Upper lobe of left lung (tissue), 6 donors: ENCODE results near the gene SLC6A18. TPM values are rescaled to one million over a fixed set of nuclear protein-coding genes. Genes with fewer than 3 reads are reported as not detected.
A peak's percentile ranks its signal among the peaks of the same experiment; 100 is the strongest.

Experiments used
- ATAC-seq, 2 donors: fragments of 200-7000 bp; cut with Tn5 transposase; one replicate each; pipeline ENCODE4 v1.9.1; 2022; ENCODE audit warnings: mild to moderate bottlenecking in 2 of 2, moderate library complexity in 2 of 2; ENCODE audit not compliant: low FRiP score in 2 of 2
- DNase-seq, 2 donors: peaks; one replicate each; pipeline ENCODE4 v3.0.0-alpha.2; 2019 to 2020
- H3K27ac ChIP-seq, 4 donors: fragments of 200-600 bp; sonication (generic); one replicate each; pipeline ENCODE4 v1.5.1; 2016 to 2019
- H3K27me3 ChIP-seq, 4 donors: fragments of 200-600 bp; sonication (generic); one replicate each; pipeline ENCODE4 v1.5.1; 2017 to 2019
- H3K36me3 ChIP-seq, 4 donors: fragments of 200-600 bp; sonication (generic); one replicate each; pipeline ENCODE4 v1.5.1; 2016 to 2019
- H3K4me1 ChIP-seq, 4 donors: fragments of 200-600 bp; sonication (generic); one replicate each; pipeline ENCODE4 v1.5.1; 2018 to 2019
- H3K4me3 ChIP-seq, 4 donors: fragments of 200-600 bp; sonication (generic); one replicate each; pipeline ENCODE4 v1.5.1; 2017 to 2019; ENCODE audit warnings: mild to moderate bottlenecking in 2 of 4, moderate library complexity in 1 of 4
- H3K9me3 ChIP-seq, 4 donors: fragments of 200-600 bp; sonication (generic); one replicate each; pipeline ENCODE4 v1.5.1; 2018 to 2019
- CTCF ChIP-seq, 6 experiments: fragments of 450-650 bp in 4 of 6; fragments of 200-600 bp in 2 of 6; sonication (generic) in 2 of 6; IDR thresholded peaks; one replicate each; pipeline ENCODE4 v1.5.1; 2016 to 2019; ENCODE audit warnings: antibody characterized with exemption in 6 of 6
- EP300 ChIP-seq, 4 donors: sonication (generic); formaldehyde crosslinking; IDR thresholded peaks; one replicate each; pipeline ENCODE4 v1.5.1; 2017; ENCODE audit warnings: antibody characterized with exemption in 4 of 4, control low read depth in 2 of 4
- POLR2A ChIP-seq, 4 donors: fragments of 450-650 bp; IDR thresholded peaks; one replicate each; pipeline ENCODE4 v1.5.1; 2016 to 2017; ENCODE audit warnings: antibody characterized with exemption in 4 of 4, mild to moderate bottlenecking in 2 of 4
- POLR2AphosphoS5 ChIP-seq, 2 donors: sonication (generic); formaldehyde crosslinking; IDR thresholded peaks; one replicate each; pipeline ENCODE4 v1.5.1; 2017; ENCODE audit warnings: antibody characterized with exemption in 2 of 2
- WGBS, 2 donors: methylation state at CpG; one replicate each; pipeline ENCODE4 v1.1.5; 2017 to 2018; 5-methylcytosine and 5-hydroxymethylcytosine counted together
- total RNA-seq, 6 donors: library from RNA; depleted of rRNA in 4 of 6; stranded (reverse); fragments of >200 nt in 4 of 6; gene quantifications; one replicate each; pipeline versions ENCODE4 v1.1.0 to v1.2.1, GENCODE V29; 2016 to 2021
- donor health status: DM: no; HTN: no; CAD: no; lungs with moderate emphysema.
- donor health status: DM: no; HTN: yes; CAD: no; lungs with severe emphysema.

The SLC6A18 gene
- total RNA-seq, 6 donors from 2014 or later: not detected

DNA sequence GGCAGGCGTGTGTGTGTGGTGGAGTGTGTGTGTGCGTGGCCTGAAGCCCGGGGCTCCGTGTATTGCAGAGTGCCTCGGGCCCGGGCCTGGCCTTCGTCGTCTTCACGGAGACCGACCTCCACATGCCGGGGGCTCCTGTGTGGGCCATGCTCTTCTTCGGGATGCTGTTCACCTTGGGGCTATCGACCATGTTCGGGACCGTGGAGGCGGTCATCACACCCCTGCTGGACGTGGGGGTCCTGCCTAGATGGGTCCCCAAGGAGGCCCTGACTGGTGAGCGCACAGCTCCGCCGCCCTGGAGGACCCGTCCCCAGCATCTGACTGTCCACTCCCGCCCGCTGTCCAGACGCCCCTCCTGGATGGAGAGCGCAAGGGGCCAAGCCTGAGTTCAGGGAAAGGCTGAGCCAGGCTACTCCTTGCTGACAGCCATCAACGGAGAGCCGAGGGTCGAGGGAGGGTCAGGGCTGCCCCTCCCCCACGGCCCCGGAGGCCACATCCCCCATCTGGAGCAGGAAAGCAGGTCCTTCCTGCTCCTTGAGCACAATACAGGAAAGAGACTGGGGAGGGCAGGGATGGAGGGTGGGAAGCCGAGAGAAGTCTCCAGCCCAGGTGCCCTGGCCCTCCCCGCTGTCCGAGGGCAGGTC is 18.4 kb downstream of the SLC6A18 start:
- Histone ChIP-seq H3K27me3 (peaks cover 0 to 21% (median 5%) of the 10 kb centered on the region in 4 donors), H3K36me3 (no peaks in the 10 kb centered on the region), H3K27ac (no peak overlapping the region), H3K4me1 (peaks cover 0 to 9% (median 0%) of the 10 kb centered on the region in 4 donors), H3K9me3 (no peaks in the 10 kb centered on the region), H3K4me3 (no peak overlapping the region)
- peak in 1 of 2 donors; percentile 66 for DNase-seq
- no peak for TF ChIP-seq CTCF (IDR thresholded peaks at IDR 0.05)
- TF ChIP-seq POLR2A (IDR thresholded peaks at IDR 0.05): no peak
- no peak for TF ChIP-seq EP300 (IDR thresholded peaks at IDR 0.05)
- no peak for TF ChIP-seq POLR2AphosphoS5 (IDR thresholded peaks at IDR 0.05)
- 4 to 33% methylated on average over 9 to 23 of the region's 33 CpGs for WGBS, 2 donors
- no peak for ATAC-seq

- TF ChIP-seq POLR2A (IDR thresholded peaks at IDR 0.05): no peak
- TF ChIP-seq POLR2AphosphoS5 (IDR thresholded peaks at IDR 0.05): no peak
- no peak for TF ChIP-seq EP300 (IDR thresholded peaks at IDR 0.05)
- TF ChIP-seq CTCF (IDR thresholded peaks at IDR 0.05): no peak
- peaks cover 0 to 9% (median 0%) of the 10 kb centered on the region in 4 donors for H3K4me1 ChIP-seq
- H3K27ac ChIP-seq: no peak overlapping the region
- 37 to 75% methylated on average over 8 to 21 of the region's 21 CpGs for WGBS, 2 donors
- H3K4me3 ChIP-seq: no peak overlapping the region
- H3K9me3 ChIP-seq: no peaks in the 10 kb centered on the region
- H3K27me3 ChIP-seq: peaks cover 0 to 21% (median 5%) of the 10 kb centered on the region in 4 donors
- DNase-seq (peak in 1 of 2 donors; percentile 53), ATAC-seq (no peak)
- no peaks in the 10 kb centered on the region for H3K36me3 ChIP-seq
Observed at GRCh38 chr5:1244255-1244654, 19.1 kb downstream of the SLC6A18 start.

DNA sequence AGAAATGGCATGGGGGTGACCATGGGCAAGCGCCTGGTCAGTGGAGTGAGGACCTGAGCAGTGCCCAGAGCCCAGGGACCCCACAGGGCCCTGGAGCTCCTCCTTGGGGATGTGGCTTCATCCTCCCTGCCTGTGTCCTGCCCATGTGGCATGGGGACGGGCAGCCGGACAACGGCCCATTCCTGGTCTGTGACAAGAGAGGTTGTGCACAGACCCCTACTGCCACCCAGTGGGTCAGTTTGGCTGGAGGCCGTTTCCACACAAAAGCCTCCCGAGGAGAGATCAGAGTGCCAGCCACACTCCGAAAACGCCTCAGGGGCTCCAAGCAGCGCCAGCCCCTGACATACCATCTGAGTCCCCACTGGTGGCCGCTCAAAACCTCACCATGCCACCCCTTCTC is 19.8 kb downstream of the SLC6A18 start:
- H3K27me3 ChIP-seq: peaks cover 0 to 21% (median 5%) of the 10 kb centered on the region in 4 donors

DNA sequence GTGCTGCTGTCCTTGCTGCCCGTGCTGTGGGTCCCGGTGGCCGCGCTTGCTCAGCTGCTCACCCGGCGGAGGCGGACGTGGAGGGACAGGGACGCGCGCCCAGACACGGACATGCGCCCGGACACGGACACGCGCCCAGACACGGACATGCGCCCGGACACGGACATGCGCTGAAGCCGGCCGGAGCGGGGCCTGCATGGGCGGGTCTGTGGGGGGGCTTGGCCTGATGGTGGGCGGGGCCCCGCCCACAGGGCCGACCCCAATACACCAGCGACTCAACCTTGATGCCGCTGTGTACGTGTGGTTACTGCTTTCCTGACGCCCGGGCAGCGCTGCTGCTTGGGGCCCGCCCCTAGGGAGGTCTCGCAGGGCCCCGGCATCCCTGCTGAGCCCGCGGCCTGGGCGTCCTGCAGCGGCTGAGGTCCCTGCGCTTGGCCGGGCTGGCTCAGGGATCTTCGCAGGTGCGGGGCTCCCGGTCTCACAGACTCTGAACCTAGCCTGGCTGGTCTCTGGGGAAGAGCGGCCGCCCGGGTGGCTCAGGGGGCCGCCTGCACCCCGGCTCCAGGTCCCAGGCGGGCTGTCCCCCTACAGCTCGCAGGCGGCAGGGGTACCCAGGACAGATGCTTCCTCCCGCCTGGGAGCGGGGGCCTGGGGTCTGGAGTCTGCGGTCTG is 20.9 kb downstream of the SLC6A18 start:
- peaks cover 0 to 21% (median 5%) of the 10 kb centered on the region in 4 donors for H3K27me3 ChIP-seq

More for the DNA sequence above, 19.8 kb downstream of the SLC6A18 start:
- Histone ChIP-seq H3K27ac (no peak overlapping the region), H3K9me3 (no peaks in the 10 kb centered on the region), H3K4me3 (no peak overlapping the region), H3K36me3 (no peaks in the 10 kb centered on the region), H3K4me1 (peaks cover 0 to 9% (median 0%) of the 10 kb centered on the region in 4 donors)
- TF ChIP-seq POLR2A (IDR thresholded peaks at IDR 0.05) (no peak), CTCF (IDR thresholded peaks at IDR 0.05) (no peak), POLR2AphosphoS5 (IDR thresholded peaks at IDR 0.05) (no peak), EP300 (IDR thresholded peaks at IDR 0.05) (no peak)
- DNase-seq (peak in 1 of 2 donors; percentile 60), ATAC-seq (no peak)
- 75 to 82% methylated on average over 4 to 9 of the region's 10 CpGs for WGBS, 2 donors

More for the DNA sequence above, 20.9 kb downstream of the SLC6A18 start:
- no peaks in the 10 kb centered on the region for H3K36me3 ChIP-seq
- peaks cover 0 to 9% (median 0%) of the 10 kb centered on the region in 4 donors for H3K4me1 ChIP-seq
- DNase-seq: peak in 1 of 2 donors; percentile 79
- no peaks in the 10 kb centered on the region for H3K9me3 ChIP-seq
- no peak overlapping the region for H3K27ac ChIP-seq
- no peak overlapping the region for H3K4me3 ChIP-seq
- TF ChIP-seq POLR2AphosphoS5 (IDR thresholded peaks at IDR 0.05): no peak
- TF ChIP-seq POLR2A (IDR thresholded peaks at IDR 0.05): no peak
- TF ChIP-seq EP300 (IDR thresholded peaks at IDR 0.05): no peak
- no peak for TF ChIP-seq CTCF (IDR thresholded peaks at IDR 0.05)
- WGBS, 2 donors: 15 to 30% methylated on average over 23 to 37 of the region's 58 CpGs
- no peak for ATAC-seq
